ENCODE results near the gene LDHD.

The LDHD gene

GRCh38 chr16:75074304-75074793 is 42.2 kb downstream of the LDHD start:
- no peak overlapping the region for H3K4me3 ChIP-seq (ENCODE audit: control insufficient read depth, low read depth, low read length)
- TF ChIP-seq CTCF (conservative IDR thresholded peaks at IDR 0.05; ENCODE audit: control insufficient read depth, insufficient read depth, low read depth, low read length): no peak
- DNase-seq (ENCODE audit: low read depth): no peak

GRCh38 chr16:75073545-75074303 is 42.9 kb downstream of the LDHD start:
- no peak for TF ChIP-seq CTCF (conservative IDR thresholded peaks at IDR 0.05; ENCODE audit: control insufficient read depth, insufficient read depth, low read depth, low read length)
- no peak overlapping the region for H3K4me3 ChIP-seq (ENCODE audit: control insufficient read depth, low read depth, low read length)
- no peak for DNase-seq (ENCODE audit: low read depth)

GRCh38 chr16:75072239-75072947 is 44.2 kb downstream of the LDHD start:
- no peak overlapping the region for H3K4me3 ChIP-seq (ENCODE audit: control insufficient read depth, low read depth, low read length)
- no peak for DNase-seq (ENCODE audit: low read depth)
- no peak for TF ChIP-seq CTCF (conservative IDR thresholded peaks at IDR 0.05; ENCODE audit: control insufficient read depth, insufficient read depth, low read depth, low read length)

DNA sequence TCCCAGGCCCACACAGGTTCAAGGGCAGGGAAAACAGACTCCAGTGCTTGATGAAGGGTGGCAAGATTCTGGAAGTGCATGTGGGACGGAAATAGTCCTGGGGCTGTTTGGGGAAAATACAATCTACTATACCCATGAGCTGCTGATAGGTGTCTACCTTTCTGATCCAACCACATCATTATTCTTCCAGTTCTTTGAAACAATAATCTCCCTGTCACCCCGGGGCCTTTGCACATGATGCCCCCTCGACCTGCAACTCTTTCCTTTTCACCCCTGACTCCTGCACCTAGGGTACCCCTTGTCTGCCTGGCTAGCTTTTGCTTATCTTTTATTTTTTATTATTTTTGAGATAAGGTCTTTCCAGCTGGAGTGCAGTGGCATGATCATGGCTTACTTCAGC is 45.0 kb downstream of the LDHD start:
- H3K4me3 ChIP-seq (ENCODE audit: control insufficient read depth, low read depth, low read length): no peak overlapping the region

DNA sequence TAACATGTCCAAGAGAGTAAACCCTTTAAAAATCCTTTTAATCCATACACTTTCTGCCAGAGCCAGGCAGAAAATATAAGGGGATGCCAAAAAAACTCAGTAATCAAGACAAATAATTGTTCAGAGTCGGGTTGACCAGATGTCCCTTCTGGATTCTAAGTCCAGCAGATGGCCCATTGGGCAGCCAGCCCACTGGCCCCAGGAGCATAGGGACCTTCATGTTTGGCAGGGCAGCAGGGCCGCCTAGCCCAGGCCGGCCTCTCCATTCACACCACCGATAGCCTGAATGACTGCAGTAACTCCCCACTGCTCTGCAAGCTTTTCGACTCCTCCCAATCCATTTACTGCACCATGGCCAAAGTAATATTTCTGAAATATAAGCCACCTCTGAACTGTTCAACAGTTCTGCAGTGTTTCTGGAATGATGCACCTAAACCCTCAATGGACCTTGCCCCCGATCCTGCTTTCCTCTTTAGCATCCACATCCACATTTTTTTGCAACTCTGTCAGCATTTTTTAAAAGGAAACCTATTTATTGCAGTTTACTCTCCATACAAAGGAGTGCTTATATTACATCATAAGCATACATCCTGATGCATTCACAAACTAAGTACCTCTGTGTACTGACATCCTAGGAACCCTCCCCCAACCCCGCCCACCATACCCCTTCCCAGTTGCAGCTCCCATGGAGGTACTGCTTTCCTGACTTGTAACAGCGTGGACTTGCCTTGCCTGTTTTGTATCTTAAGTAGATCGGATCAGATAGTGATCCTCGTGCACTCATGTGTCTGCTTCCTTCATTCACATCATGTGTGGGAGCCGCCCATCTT is 46.4 kb downstream of the LDHD start:
- TF ChIP-seq CTCF (conservative IDR thresholded peaks at IDR 0.05; ENCODE audit: control insufficient read depth, insufficient read depth, low read depth, low read length): no peak
- no peak overlapping the region for H3K4me3 ChIP-seq (ENCODE audit: control insufficient read depth, low read depth, low read length)
- no peak for DNase-seq (ENCODE audit: low read depth)

More for the DNA sequence above, 45.0 kb downstream of the LDHD start:
- TF ChIP-seq CTCF (conservative IDR thresholded peaks at IDR 0.05; ENCODE audit: control insufficient read depth, insufficient read depth, low read depth, low read length): no peak
- DNase-seq (ENCODE audit: low read depth): no peak
